COLO668 (cell line): ENCODE results near the gene MAN2A1.
"Not testable (repeated sequence)": the region's sequence is repeated elsewhere in the genome, so short reads cannot be mapped to it uniquely, and the experiment has no call there.

Experiments
- DNase-seq: peaks from one replicate; lab custom pipeline; 2025; ENCODE audit not compliant: unreplicated experiment; lab: John Stamatoyannopoulos, UW

Gene MAN2A1

GRCh38 chr5:109857405-109858031 is 167.8 kb downstream of the MAN2A1 start:
- peak; percentile 46 for DNase-seq

GRCh38 chr5:109859537-109859936 is 169.8 kb downstream of the MAN2A1 start:
- no peak for DNase-seq

GRCh38 chr5:109862301-109862700 is 172.6 kb downstream of the MAN2A1 start:
- no peak for DNase-seq

GRCh38 chr5:109863752-109864151 is 174.0 kb downstream of the MAN2A1 start:
- no peak for DNase-seq

GRCh38 chr5:109865637-109866036 is 175.9 kb downstream of the MAN2A1 start:
- peak; percentile 65 for DNase-seq

DNA sequence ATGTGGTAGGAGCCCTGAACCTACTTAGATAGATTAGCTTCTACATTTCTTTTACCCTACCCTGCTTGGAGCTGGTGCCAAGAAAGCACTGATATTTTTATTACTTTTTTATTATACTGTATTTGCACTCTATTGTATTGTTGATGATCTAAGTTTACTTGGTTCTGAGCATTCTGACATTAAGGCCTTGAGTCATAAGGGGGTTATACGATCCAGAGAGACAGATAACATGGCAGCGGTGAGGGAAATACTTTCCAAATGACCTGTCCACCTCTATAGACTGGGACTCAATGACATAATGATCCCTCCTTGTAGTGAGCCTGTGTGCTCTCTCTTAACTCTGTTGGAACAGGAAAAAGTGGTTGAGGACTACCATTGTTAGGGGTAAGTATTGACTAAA is 176.3 kb downstream of the MAN2A1 start:
- DNase-seq: no peak

DNA sequence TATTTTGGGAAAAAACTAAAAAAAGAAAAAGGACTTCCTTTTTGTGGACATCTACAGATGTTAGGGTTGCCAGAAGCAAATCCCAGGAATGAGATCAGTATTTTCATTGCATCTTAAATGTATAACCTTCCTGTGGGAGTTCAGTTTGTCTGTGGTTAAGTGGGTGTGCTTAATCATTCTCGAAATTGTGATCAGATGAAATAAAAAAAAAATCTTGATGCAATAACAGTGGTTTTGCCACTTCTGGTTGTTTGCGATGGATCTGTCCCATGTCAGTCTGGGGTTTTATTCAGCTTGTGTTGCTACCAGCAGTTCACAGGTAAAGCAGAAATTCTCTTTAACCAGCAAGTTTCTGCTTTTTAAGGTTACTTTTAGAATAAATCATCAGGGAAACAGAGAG is 179.0 kb downstream of the MAN2A1 start:
- no peak for DNase-seq

GRCh38 chr5:109873687-109874086 is 184.0 kb downstream of the MAN2A1 start:
- DNase-seq: no peak

- no peak for DNase-seq
Observed at GRCh38 chr5:109874108-109874507, 184.4 kb downstream of the MAN2A1 start.

DNA sequence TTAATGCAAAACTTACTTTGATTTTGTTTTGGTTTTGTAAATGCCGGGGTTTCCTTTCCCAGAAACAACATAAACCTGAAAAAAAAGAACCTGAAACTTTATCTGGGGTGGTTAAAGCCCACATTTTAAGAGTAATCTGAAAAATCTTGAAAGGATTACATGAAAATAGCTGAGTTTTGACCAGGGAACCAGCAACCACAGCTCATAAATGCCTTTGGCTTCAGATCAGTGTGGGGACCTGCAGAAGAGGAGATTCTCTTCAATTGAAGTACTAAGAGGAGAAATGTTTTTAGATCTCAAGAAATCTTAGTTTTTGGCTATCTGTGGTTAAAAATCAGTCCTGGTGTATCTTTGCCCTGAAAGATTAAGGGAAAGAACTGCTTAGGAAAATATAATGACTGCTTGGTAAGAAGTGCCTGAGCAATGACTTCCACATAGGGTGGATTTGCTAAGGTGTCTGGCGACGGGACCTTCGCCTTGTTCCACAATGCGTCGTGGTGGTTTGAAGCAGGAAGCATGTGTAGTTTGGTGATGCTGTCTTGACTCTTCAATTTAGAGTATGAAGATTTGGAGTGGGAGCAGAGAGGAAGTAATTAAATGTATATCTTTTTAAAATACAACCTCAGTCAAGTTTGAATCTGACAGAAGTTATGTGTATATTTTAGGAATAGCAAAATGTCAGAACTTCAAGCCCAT is 186.5 kb downstream of the MAN2A1 start:
- no peak for DNase-seq

- no peak for DNase-seq
Observed at GRCh38 chr5:109876941-109877669, 187.4 kb downstream of the MAN2A1 start.

- no peak for DNase-seq
Observed at GRCh38 chr5:109877670-109878045, 187.9 kb downstream of the MAN2A1 start.

- no peak for DNase-seq
Observed at GRCh38 chr5:109878887-109879286, 189.2 kb downstream of the MAN2A1 start.

DNA sequence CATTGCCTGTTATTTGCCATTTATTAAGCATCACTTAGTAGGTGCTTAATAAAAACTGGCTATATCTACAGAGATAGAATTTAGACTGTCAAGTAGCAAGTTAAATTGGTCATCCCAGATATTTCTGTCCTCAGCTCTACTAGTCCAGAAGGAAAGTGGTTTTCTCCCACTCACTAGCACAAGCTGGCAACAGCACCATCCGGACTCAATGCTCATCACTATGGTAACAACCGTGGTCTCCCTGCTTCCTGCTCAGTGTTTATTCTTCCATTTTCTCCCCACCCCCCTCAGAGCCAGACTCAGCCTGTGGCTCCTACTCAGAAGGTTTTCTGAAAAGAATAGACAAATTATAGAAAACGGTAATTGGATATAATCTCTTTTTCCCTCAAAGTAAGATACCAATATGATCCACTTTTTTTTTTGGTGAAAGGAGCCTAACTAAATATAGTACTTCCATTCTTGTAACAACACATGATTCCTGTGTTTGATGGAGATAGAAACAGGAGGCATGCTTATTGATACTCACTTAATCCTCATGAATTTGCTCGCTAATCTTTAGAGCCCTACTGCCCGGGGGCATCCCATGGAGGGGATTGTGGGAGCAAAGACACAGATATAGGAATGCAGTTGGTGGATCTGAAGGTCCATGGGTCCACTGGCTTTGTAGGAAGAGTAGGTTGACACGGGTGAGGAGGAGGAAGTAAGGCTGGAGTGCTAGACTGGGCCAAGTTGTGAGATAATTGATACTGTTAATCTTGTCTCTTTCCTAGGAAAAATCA is 191.4 kb downstream of the MAN2A1 start:
- DNase-seq: no peak

DNA sequence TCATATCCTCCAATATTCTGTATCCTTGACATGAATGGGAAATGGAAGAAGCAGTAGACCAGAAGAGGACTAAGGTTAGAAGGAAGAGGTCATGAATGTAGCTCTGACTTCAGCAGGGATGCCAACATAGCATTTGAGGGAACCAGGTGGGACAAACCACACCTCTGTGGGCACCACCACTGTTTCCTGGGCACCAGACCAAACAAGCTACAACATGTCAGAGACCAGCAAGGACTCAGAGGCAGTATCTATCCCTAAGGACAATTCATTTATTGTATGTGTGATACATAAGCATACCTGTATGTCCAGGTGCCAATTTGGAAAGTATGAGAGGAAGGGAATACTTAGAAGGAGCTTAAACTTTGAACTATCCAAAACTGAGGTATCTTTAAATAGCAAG is 192.8 kb downstream of the MAN2A1 start:
- no peak for DNase-seq

DNA sequence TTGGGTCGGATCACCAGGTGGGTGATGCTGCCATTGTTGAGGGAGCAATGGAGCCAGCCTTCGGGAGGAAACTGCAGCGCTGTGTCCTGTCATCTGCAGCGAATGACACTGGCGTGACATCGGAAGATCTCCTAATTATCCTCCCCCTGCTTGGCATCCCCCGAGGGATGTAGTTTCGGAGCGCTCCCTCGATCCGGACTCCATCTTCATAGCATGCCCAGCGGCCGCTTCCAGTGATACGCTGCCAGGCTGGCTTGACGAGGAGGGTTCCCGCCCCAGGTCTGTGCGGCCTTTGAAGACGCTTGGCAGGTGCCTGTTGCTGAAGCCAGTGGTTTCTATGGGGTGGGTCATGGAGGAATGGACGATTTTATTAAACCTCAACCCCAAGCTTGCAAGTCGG is 194.9 kb downstream of the MAN2A1 start:
- DNase-seq: no peak

DNA sequence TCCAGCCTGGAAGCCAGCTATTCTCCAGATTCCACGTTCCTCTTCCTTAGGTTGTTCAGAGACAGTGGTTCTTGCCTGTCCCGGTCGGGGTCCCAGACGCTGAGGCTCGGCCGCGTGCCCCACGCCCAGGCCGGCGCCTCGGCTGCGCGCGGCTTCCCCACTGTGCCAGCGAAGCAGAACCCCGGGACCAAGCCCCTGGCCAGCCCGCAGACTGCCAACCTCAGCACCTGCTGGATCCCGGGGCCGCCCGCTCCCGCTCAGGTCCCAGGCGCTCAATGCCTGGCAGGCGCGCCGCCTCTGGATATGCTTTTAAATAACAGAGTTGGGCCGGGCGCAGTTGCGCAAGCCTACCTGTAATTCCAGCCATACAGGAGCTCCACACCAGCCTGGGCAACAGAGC is 195.5 kb downstream of the MAN2A1 start:
- no peak for DNase-seq

DNA sequence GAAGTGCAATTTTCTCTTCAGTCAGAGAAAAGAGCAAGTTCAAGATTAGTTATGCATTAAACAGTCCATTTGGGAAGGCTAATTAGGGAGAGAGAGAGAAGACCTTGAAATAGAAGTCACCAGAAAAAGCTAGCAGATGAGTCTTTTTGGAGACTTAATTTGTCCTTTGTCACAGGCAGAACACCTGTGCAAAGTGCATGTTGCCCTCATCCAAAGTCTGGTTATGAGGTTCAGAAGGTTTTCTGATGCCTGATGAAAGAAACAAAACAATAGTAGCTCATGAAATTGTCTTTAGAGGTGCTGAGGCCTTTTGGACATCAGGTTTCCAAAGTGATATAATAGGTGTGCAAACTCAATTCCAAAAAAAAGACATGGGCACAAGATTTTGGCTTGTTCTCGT is 199.3 kb downstream of the MAN2A1 start:
- no peak for DNase-seq

DNA sequence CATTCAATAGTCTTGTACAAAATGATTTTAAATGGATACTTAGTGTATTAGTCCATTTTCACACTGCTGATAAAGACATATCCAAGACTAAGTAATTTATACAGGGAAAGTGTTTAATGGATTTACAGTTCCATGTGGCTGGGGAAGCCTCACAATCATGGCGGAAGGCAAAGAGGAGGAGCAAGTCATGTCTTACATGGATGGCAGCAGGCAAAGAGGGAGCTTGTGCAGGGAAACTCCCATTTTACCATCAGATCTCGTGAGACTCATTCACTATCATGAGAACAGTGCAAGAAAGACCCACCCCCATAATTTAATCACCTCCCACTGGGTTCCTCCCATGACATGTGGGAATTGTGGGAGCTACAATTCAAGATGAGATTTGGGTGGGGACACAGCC is 203.5 kb downstream of the MAN2A1 start:
- DNase-seq: not testable (repeated sequence)

DNA sequence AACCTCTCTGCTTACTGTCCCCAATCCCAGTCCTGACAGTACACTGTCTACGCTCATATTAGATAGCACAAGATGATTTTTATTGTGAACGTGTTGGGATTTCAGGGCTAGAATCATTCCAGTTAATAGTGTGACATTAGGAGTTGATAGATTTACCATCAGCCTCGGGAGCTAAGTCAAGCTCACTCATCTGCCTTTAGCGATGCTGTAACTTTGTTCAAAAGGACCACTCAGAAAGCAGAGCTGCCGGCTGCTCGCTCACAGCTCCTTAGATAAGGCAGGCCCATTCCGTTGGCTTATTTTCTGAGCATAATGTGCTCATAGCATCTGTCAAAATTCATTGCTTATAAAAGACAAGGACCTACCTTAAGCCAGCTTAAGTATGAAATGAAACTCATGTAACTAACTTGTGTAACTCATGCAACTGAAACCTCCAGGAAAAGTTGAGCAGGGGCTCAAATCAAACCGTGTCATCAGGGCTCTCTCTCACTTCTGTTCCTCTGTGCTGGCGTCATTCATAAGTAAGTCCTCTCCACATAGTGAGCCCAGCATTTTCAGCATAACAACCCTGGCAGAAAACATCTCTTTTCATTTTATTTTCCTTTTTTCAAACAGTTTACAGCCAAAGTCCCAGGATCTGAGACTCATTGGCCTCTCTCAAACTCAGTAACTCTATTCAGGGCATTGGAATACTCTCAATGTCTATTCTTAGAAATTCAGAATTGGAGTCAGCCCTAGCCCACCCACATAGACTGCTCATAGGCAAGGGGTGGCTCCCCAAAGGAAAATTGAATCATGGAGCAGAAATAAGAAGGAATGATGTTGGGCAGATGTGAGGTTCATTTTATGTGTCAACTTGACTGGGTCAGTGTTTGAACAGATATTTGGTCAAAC is 208.8 kb downstream of the MAN2A1 start:
- no peak for DNase-seq

- no peak for DNase-seq
Observed at GRCh38 chr5:109899163-109899535, 209.4 kb downstream of the MAN2A1 start.
